ENCODE results near the gene ZNF362.

Gene ZNF362

GRCh38 chr1:33250217-33250616, 6.1 kb upstream of the ZNF362 start:
- H3K4me3 ChIP-seq (ENCODE audit: low read length): no peak overlapping the region
- H3K36me3 ChIP-seq (ENCODE audit: insufficient read depth, low read length): no peaks in the 10 kb centered on the region
- no peak overlapping the region for H2AFZ ChIP-seq (ENCODE audit: low read depth, low read length)
- no peaks in the 10 kb centered on the region for H3K9me3 ChIP-seq (ENCODE audit: low read length)
- H3K4me1 ChIP-seq (ENCODE audit: insufficient read depth, low read length): no peaks in the 10 kb centered on the region
- H3K27me3 ChIP-seq (ENCODE audit: insufficient read depth, low read length): peaks cover 3% of the 10 kb centered on the region

- no peaks in the 10 kb centered on the region for H3K36me3 ChIP-seq (ENCODE audit: insufficient read depth, low read length)
- no peak overlapping the region for H3K4me3 ChIP-seq (ENCODE audit: low read length)
- no peaks in the 10 kb centered on the region for H3K9me3 ChIP-seq (ENCODE audit: low read length)
- H3K4me1 ChIP-seq (ENCODE audit: insufficient read depth, low read length): no peaks in the 10 kb centered on the region
- peaks cover 3% of the 10 kb centered on the region for H3K27me3 ChIP-seq (ENCODE audit: insufficient read depth, low read length)
- H2AFZ ChIP-seq (ENCODE audit: low read depth, low read length): no peak overlapping the region
Observed at GRCh38 chr1:33250724-33251123, 5.6 kb upstream of the ZNF362 start.

- peaks cover 21% of the 10 kb centered on the region for H3K4me1 ChIP-seq (ENCODE audit: insufficient read depth, low read length)
- H2AFZ ChIP-seq (ENCODE audit: low read depth, low read length): no peak overlapping the region
- H3K36me3 ChIP-seq (ENCODE audit: insufficient read depth, low read length): no peaks in the 10 kb centered on the region
- no peaks in the 10 kb centered on the region for H3K27me3 ChIP-seq (ENCODE audit: insufficient read depth, low read length)
- no peak overlapping the region for H3K4me3 ChIP-seq (ENCODE audit: low read length)
- H3K9me3 ChIP-seq (ENCODE audit: low read length): no peaks in the 10 kb centered on the region
Observed at GRCh38 chr1:33254491-33254890, 1.8 kb upstream of the ZNF362 start.

GRCh38 chr1:33255347-33256220, 708 bp upstream of the ZNF362 start:
- no peaks in the 10 kb centered on the region for H3K9me3 ChIP-seq (ENCODE audit: low read length)

GRCh38 chr1:33256221-33256470, 146 bp upstream of the ZNF362 start:
- peaks cover 34% of the 10 kb centered on the region for H3K4me1 ChIP-seq (ENCODE audit: insufficient read depth, low read length)
- H3K36me3 ChIP-seq (ENCODE audit: insufficient read depth, low read length): no peaks in the 10 kb centered on the region
- no peak overlapping the region for H2AFZ ChIP-seq (ENCODE audit: low read depth, low read length)
- H3K9me3 ChIP-seq (ENCODE audit: low read length): no peaks in the 10 kb centered on the region
- no peaks in the 10 kb centered on the region for H3K27me3 ChIP-seq (ENCODE audit: insufficient read depth, low read length)
- H3K4me3 ChIP-seq (ENCODE audit: low read length): peak overlapping the region; percentile 92

More at GRCh38 chr1:33255347-33256220, 708 bp upstream of the ZNF362 start:
- peak overlapping the region; percentile 26 for H3K4me3 ChIP-seq (ENCODE audit: low read length)
- no peaks in the 10 kb centered on the region for H3K27me3 ChIP-seq (ENCODE audit: insufficient read depth, low read length)
- H3K4me1 ChIP-seq (ENCODE audit: insufficient read depth, low read length): peaks cover 28% of the 10 kb centered on the region
- H2AFZ ChIP-seq (ENCODE audit: low read depth, low read length): no peak overlapping the region
- H3K36me3 ChIP-seq (ENCODE audit: insufficient read depth, low read length): no peaks in the 10 kb centered on the region

- H3K4me3 ChIP-seq (ENCODE audit: low read length): peak overlapping the region; percentile 92
- no peaks in the 10 kb centered on the region for H3K27me3 ChIP-seq (ENCODE audit: insufficient read depth, low read length)
- peak overlapping the region; percentile 27 for H2AFZ ChIP-seq (ENCODE audit: low read depth, low read length)
- H3K36me3 ChIP-seq (ENCODE audit: insufficient read depth, low read length): no peaks in the 10 kb centered on the region
- H3K9me3 ChIP-seq (ENCODE audit: low read length): no peaks in the 10 kb centered on the region
- peaks cover 41% of the 10 kb centered on the region for H3K4me1 ChIP-seq (ENCODE audit: insufficient read depth, low read length)
Observed at GRCh38 chr1:33257207-33257771, 997 bp downstream of the ZNF362 start.

GRCh38 chr1:33257772-33258712, 1.8 kb downstream of the ZNF362 start:
- peaks cover 41% of the 10 kb centered on the region for H3K4me1 ChIP-seq (ENCODE audit: insufficient read depth, low read length)
- no peaks in the 10 kb centered on the region for H3K9me3 ChIP-seq (ENCODE audit: low read length)

GRCh38 chr1:33258788-33259274, 2.5 kb downstream of the ZNF362 start:
- Histone ChIP-seq H2AFZ (ENCODE audit: low read depth, low read length) (no peak overlapping the region), H3K9me3 (ENCODE audit: low read length) (no peaks in the 10 kb centered on the region), H3K36me3 (ENCODE audit: insufficient read depth, low read length) (peaks cover 6% of the 10 kb centered on the region), H3K27me3 (ENCODE audit: insufficient read depth, low read length) (no peaks in the 10 kb centered on the region), H3K4me1 (ENCODE audit: insufficient read depth, low read length) (peaks cover 41% of the 10 kb centered on the region), H3K4me3 (ENCODE audit: low read length) (no peak overlapping the region)

More at GRCh38 chr1:33257772-33258712, 1.8 kb downstream of the ZNF362 start:
- H3K4me3 ChIP-seq (ENCODE audit: low read length): peak overlapping the region; percentile 92
- H2AFZ ChIP-seq (ENCODE audit: low read depth, low read length): no peak overlapping the region
- no peaks in the 10 kb centered on the region for H3K27me3 ChIP-seq (ENCODE audit: insufficient read depth, low read length)
- peaks cover 6% of the 10 kb centered on the region for H3K36me3 ChIP-seq (ENCODE audit: insufficient read depth, low read length)

GRCh38 chr1:33259879-33260278, 3.6 kb downstream of the ZNF362 start:
- H3K27me3 ChIP-seq (ENCODE audit: insufficient read depth, low read length): no peaks in the 10 kb centered on the region
- no peak overlapping the region for H3K4me3 ChIP-seq (ENCODE audit: low read length)
- H2AFZ ChIP-seq (ENCODE audit: low read depth, low read length): no peak overlapping the region
- H3K36me3 ChIP-seq (ENCODE audit: insufficient read depth, low read length): peaks cover 6% of the 10 kb centered on the region
- H3K9me3 ChIP-seq (ENCODE audit: low read length): no peaks in the 10 kb centered on the region
- H3K4me1 ChIP-seq (ENCODE audit: insufficient read depth, low read length): peaks cover 41% of the 10 kb centered on the region

GRCh38 chr1:33260439-33260838, 4.1 kb downstream of the ZNF362 start:
- Histone ChIP-seq H2AFZ (ENCODE audit: low read depth, low read length) (no peak overlapping the region), H3K4me1 (ENCODE audit: insufficient read depth, low read length) (peaks cover 41% of the 10 kb centered on the region), H3K4me3 (ENCODE audit: low read length) (no peak overlapping the region), H3K36me3 (ENCODE audit: insufficient read depth, low read length) (peaks cover 6% of the 10 kb centered on the region), H3K27me3 (ENCODE audit: insufficient read depth, low read length) (no peaks in the 10 kb centered on the region), H3K9me3 (ENCODE audit: low read length) (no peaks in the 10 kb centered on the region)

- H3K36me3 ChIP-seq (ENCODE audit: insufficient read depth, low read length): peaks cover 6% of the 10 kb centered on the region
- H2AFZ ChIP-seq (ENCODE audit: low read depth, low read length): no peak overlapping the region
- H3K4me3 ChIP-seq (ENCODE audit: low read length): no peak overlapping the region
- no peaks in the 10 kb centered on the region for H3K9me3 ChIP-seq (ENCODE audit: low read length)
- no peaks in the 10 kb centered on the region for H3K27me3 ChIP-seq (ENCODE audit: insufficient read depth, low read length)
- H3K4me1 ChIP-seq (ENCODE audit: insufficient read depth, low read length): peaks cover 41% of the 10 kb centered on the region
Observed at GRCh38 chr1:33261344-33261743, 5.1 kb downstream of the ZNF362 start.

- no peaks in the 10 kb centered on the region for H3K9me3 ChIP-seq (ENCODE audit: low read length)
- peaks cover 8% of the 10 kb centered on the region for H3K36me3 ChIP-seq (ENCODE audit: insufficient read depth, low read length)
- H2AFZ ChIP-seq (ENCODE audit: low read depth, low read length): no peak overlapping the region
- H3K27me3 ChIP-seq (ENCODE audit: insufficient read depth, low read length): no peaks in the 10 kb centered on the region
- H3K4me3 ChIP-seq (ENCODE audit: low read length): no peak overlapping the region
- peaks cover 24% of the 10 kb centered on the region for H3K4me1 ChIP-seq (ENCODE audit: insufficient read depth, low read length)
Observed at GRCh38 chr1:33263890-33264504, 7.7 kb downstream of the ZNF362 start.

Data from neuron (in vitro differentiated cells).